Vagina (tissue), 2 donors: ENCODE results near the gene SLC9C2. TPM values are rescaled to one million over a fixed set of nuclear protein-coding genes. Genes with fewer than 3 reads are reported as not detected.
"Not testable (repeated sequence)": the region's sequence is repeated elsewhere in the genome, so short reads cannot be mapped to it uniquely, and the experiment has no call there.

Source experiments
- DNase-seq, 2 donors: peaks; one replicate each; pipeline ENCODE4 v3.0.0-alpha.2; 2017; ENCODE audit errors: extremely low spot score in 2 of 2
- H3K27ac ChIP-seq: fragments of 200-600 bp; sonication (generic); one replicate; pipeline ENCODE4 v1.5.1; 2019
- H3K27me3 ChIP-seq: fragments of 200-600 bp; sonication (generic); one replicate; pipeline ENCODE4 v1.5.1; 2019
- H3K36me3 ChIP-seq, 2 donors: fragments of 200-600 bp; sonication (generic); one replicate each; pipeline ENCODE4 v1.5.1; 2017 to 2019
- H3K4me1 ChIP-seq: fragments of 200-600 bp; sonication (generic); one replicate; pipeline ENCODE4 v1.5.1; 2019
- H3K4me3 ChIP-seq, 2 donors: fragments of 200-600 bp; sonication (generic); 1 replicate in 1 of 2; 2 replicates in 1 of 2; pipeline ENCODE4 v1.5.1; 2016 to 2019
- H3K9me3 ChIP-seq: fragments of 200-600 bp; sonication (generic); one replicate; pipeline ENCODE4 v1.5.1; 2019
- POLR2A ChIP-seq, 2 donors: fragments of 450-650 bp; IDR thresholded peaks; one replicate each; pipeline ENCODE4 v1.6.1; 2017; ENCODE audit warnings: antibody characterized with exemption in 2 of 2, mild to moderate bottlenecking in 2 of 2, moderate library complexity in 2 of 2
- POLR2AphosphoS5 ChIP-seq, 2 donors: sonication (generic); formaldehyde crosslinking; IDR thresholded peaks; one replicate each; pipeline ENCODE4 v1.9.0; 2017; ENCODE audit warnings: antibody characterized with exemption in 2 of 2, mild to moderate bottlenecking in 2 of 2, low read depth in 1 of 2; ENCODE audit not compliant: insufficient read depth in 1 of 2
- intact Hi-C: fragments of 100-400 bp; cut with DNase I; formaldehyde crosslinking; loops from one replicate; pipeline ENCODE4 v1.15.1; 2023
- total RNA-seq: library from RNA; depleted of rRNA; stranded (reverse); fragments of >200 nt; gene quantifications from one replicate; pipeline ENCODE4 v1.2.3, GENCODE V29; 2016
- TF ChIP-seq, protein P1 (sequence below), 3 experiments: fragments of 450-650 bp in 2 of 3; fragments of 200-600 bp in 1 of 3; sonication (generic) in 1 of 3; IDR thresholded peaks; one replicate each; pipeline ENCODE4 v1.5.1; 2017 to 2019; ENCODE audit warnings: antibody characterized with exemption in 3 of 3, mild to moderate bottlenecking in 2 of 3, moderate library complexity in 2 of 3

The SLC9C2 gene
- total RNA-seq, 1 donor from 2014 or later, result not detected

DNA sequence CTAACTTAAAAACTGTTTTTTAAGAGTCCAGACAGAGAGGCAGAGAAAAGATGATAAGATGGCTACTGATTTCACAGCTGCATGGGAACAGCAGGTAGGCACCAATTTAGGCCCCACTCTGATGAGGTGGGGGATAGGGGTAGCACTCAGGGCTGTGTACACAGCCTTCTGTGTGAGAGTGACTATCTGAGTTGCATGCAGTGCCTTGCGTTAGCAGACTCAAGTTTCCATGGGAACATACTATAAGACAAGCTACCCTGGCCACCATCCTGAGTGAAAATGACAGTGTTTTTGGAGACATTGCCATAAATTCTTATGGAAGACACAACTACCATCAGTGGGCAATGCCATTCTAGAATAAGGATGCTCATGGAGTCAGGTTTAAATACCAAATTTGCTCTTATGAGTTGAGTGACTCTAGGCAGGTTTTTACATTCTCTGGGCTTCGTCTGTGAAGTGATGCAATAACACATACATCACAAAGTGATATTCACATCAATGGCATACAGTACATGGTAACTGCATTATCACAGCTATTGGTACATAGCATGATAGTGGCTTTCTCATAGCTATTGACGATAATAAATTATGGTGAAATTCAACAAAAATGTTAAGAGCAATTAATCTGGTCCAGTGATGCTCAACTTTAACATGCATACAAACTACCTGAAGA, 30.5 kb downstream of the SLC9C2 start:
- no peaks in the 10 kb centered on the region for H3K4me1 ChIP-seq
- no peak for DNase-seq
- no peaks in the 10 kb centered on the region for H3K27me3 ChIP-seq
- intact Hi-C loops, result no loop called here
- H3K36me3 ChIP-seq, result no peaks in the 10 kb centered on the region
- no peak overlapping the region for H3K27ac ChIP-seq
- H3K4me3 ChIP-seq, result no peak overlapping the region
- TF ChIP-seq, protein P1, sequence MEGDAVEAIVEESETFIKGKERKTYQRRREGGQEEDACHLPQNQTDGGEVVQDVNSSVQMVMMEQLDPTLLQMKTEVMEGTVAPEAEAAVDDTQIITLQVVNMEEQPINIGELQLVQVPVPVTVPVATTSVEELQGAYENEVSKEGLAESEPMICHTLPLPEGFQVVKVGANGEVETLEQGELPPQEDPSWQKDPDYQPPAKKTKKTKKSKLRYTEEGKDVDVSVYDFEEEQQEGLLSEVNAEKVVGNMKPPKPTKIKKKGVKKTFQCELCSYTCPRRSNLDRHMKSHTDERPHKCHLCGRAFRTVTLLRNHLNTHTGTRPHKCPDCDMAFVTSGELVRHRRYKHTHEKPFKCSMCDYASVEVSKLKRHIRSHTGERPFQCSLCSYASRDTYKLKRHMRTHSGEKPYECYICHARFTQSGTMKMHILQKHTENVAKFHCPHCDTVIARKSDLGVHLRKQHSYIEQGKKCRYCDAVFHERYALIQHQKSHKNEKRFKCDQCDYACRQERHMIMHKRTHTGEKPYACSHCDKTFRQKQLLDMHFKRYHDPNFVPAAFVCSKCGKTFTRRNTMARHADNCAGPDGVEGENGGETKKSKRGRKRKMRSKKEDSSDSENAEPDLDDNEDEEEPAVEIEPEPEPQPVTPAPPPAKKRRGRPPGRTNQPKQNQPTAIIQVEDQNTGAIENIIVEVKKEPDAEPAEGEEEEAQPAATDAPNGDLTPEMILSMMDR (IDR thresholded peaks at IDR 0.05), result no peak
- TF ChIP-seq POLR2AphosphoS5 (IDR thresholded peaks at IDR 0.05; ENCODE audit: insufficient read depth in 1 of 2, low read depth in 1 of 2) (no peak), POLR2A (IDR thresholded peaks at IDR 0.05) (no peak)
- no peaks in the 10 kb centered on the region for H3K9me3 ChIP-seq

DNA sequence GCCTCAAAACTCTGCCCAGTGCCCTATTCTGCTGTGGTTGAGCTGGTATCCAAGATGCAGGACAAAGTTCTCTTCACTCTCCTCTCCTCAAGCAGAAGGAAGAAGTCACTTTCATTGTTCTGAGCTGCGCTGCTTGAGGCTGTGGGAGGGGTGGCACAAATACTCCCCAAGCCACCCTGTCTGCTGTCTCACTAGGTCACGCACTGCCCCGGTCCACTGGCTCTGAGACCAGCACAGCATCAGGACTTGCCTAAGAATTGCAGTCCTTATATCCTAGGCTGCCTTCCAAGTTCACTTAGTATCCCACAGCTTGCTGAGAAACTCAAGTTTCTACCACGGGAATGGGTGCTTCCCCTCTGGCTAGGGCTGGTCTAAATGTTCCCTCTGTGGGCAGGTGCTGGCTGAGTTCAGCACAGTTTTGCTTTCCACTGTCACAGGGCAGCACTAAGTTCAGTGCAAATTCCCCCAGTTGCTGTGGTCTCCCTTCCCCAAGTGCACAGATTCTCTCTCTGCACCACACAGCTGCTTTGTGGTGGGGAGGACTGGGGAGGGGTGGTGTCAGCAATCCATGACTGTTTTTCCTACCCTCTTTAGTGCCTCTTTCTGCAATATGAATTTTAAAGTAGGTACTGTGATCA, 32.4 kb downstream of the SLC9C2 start:
- H3K9me3 ChIP-seq, result no peaks in the 10 kb centered on the region
- H3K27ac ChIP-seq, result no peak overlapping the region
- TF ChIP-seq POLR2AphosphoS5 (IDR thresholded peaks at IDR 0.05; ENCODE audit: insufficient read depth in 1 of 2, low read depth in 1 of 2) (no peak), POLR2A (IDR thresholded peaks at IDR 0.05) (no peak)
- TF ChIP-seq, protein P1 (IDR thresholded peaks at IDR 0.05), result no peak
- intact Hi-C loops, result no loop called here
- no peak for DNase-seq
- no peaks in the 10 kb centered on the region for H3K4me1 ChIP-seq
- H3K27me3 ChIP-seq, result no peaks in the 10 kb centered on the region
- H3K4me3 ChIP-seq, result no peak overlapping the region
- no peaks in the 10 kb centered on the region for H3K36me3 ChIP-seq

DNA sequence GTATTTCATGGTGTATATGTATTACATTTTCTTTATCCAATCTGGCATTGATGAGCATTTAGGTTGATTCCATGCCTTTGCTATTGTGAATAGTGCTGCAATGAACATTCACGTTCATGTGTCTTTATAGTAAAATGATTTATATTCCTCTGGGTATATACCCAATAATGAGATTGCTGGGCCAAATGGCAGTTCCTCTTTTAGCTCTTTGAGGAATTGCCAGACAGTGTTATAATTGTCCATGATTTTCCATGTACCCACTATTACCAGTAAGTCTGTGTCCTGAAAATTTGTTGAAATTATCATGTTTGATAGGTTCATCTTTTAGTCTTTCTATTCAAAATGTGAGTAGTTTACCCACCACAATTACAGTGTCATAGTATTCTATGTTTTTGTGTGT, 34.4 kb downstream of the SLC9C2 start:
- intact Hi-C loops, result no loop called here
- TF ChIP-seq, protein P1 (IDR thresholded peaks at IDR 0.05), result no peak
- TF ChIP-seq POLR2AphosphoS5 (IDR thresholded peaks at IDR 0.05; ENCODE audit: insufficient read depth in 1 of 2, low read depth in 1 of 2), result no peak
- no peak for TF ChIP-seq POLR2A (IDR thresholded peaks at IDR 0.05)
- Histone ChIP-seq H3K27me3 (no peaks in the 10 kb centered on the region), H3K9me3 (no peaks in the 10 kb centered on the region), H3K4me3 (no peak overlapping the region), H3K36me3 (no peaks in the 10 kb centered on the region), H3K4me1 (no peaks in the 10 kb centered on the region), H3K27ac (no peak overlapping the region)
- DNase-seq, result no peak

DNA sequence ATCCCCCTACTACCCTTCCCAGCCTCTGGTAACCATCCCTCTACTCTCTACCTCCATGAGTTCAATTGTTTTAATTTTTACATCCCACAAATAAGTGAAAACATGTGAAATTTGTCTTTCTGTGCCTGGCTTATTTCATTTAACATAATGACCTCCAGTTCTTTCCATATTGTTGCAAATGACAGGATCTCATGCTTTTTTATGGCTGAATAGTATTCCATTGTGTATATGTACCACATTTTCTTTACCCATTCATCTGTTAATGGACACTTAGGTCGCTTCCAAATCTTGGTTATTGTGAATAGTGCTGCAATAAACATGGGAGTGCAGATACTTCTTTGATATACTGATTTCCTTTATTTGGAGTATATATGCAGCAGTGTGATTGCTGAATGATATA, 39.0 kb downstream of the SLC9C2 start:
- H3K27ac ChIP-seq, H3K9me3 ChIP-seq, H3K27me3 ChIP-seq, H3K4me1 ChIP-seq, intact Hi-C loops, H3K36me3 ChIP-seq, DNase-seq, H3K4me3 ChIP-seq: not testable (repeated sequence)

DNA sequence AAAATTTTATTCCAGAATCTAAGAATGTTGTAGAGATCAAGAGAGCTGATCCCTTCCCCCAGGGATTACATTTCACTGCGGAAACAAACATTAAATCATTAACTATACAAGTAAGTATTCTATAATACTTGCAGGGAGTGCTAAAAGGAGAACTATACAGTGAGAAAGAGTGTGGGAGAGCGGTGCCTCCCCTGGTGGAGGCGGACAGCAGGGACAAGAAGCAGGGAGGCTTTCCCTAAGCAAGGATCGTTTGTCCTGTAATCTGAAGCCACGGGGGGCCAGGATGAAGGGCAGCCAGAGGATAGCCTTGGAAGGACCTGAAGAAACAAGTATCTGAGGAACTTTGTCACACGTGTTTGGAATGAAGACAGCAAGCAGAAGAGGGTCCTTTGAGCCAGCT, 40.1 kb downstream of the SLC9C2 start:
- H3K27ac ChIP-seq, result no peak overlapping the region
- H3K4me3 ChIP-seq, result no peak overlapping the region
- TF ChIP-seq POLR2A (IDR thresholded peaks at IDR 0.05), result no peak
- TF ChIP-seq, protein P1 (IDR thresholded peaks at IDR 0.05), result no peak
- no peak for TF ChIP-seq POLR2AphosphoS5 (IDR thresholded peaks at IDR 0.05; ENCODE audit: insufficient read depth in 1 of 2, low read depth in 1 of 2)
- H3K27me3 ChIP-seq, result no peaks in the 10 kb centered on the region
- H3K9me3 ChIP-seq, result no peaks in the 10 kb centered on the region
- no peak for DNase-seq
- H3K4me1 ChIP-seq, result no peaks in the 10 kb centered on the region
- H3K36me3 ChIP-seq, result no peaks in the 10 kb centered on the region
- intact Hi-C loops, result no loop called here
